AG08396 (cell line): Measurements from ENCODE around the gene PTPRG.

ENCODE experiments used
- DNase-seq: peaks from one replicate; pipeline ENCODE4 v3.0.0; 2012; ENCODE audit warnings: low spot score, mixed read lengths

PTPRG gene

DNA sequence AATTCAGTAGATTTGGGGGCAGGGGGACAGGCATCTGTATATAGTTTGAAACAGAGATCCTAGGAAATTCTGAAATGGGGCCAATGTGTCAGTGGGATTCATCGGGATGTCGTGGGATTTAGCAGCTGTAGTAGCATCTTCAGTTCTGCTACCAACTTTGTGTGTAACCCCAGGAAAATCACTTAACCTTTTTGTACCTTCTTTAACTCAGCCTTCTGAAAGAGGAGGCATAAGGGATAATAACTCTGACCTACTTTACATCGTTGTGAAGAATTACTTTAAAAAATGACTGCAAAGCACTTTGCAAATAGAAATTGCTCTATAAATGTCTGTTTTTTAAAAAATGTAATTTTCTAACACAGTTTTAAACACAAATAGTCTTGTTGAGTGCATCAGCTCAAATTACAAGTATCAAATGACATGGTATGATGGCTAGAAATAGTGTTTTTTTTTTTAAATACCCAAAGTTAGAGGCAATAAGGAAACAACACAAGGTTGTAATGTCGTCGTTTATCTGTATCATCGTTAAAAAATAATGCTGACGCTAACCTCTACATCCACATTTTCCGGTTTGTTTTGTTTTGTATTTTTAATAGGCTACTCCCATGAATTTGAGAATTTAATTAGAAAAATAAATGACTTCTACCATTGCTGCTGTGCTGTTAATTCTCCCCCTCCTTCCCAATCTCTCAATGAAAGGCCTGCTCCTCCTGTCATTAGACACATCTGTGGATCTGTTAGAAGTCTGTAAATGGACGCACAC lies 338.5 kb downstream of the PTPRG start:
- DNase-seq: no peak

DNA sequence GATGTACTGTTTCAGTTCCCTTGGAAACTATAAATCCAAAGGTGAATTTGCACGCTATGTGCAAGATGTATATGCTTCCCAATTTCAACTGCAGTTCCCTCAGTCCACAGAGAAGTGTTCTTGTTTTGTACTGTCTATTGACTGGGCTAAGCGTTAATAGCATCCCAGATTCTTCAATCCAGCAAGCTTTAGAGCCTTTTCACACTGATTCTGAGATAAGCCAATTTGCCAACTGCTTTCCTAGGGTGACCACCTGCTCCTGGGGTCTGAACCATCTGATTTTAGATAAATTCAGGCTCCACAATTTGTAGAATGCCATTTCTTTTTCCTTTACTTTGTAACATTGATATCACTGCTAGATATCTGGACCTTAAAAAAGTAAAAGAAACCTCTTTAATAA lies 340.1 kb downstream of the PTPRG start:
- no peak for DNase-seq

DNA sequence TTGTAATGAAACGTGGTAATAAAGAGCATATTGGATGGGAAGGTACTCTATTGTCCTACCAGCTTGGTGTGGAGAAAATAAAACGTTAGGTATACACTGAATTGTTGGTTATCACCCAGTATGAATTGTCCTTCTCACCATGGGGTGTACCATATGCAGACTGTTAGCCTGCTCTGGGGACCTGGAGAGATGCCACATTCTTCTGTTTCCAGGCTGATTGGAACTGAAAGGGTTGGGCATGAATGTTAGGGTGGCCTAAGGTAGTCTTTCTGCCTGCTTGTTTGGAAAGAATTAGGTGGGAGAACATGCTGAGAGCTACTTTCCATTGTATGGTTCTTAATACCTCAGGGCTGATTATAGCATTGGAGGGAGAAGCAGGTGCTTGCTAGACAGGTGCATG lies 340.6 kb downstream of the PTPRG start:
- DNase-seq: no peak

DNA sequence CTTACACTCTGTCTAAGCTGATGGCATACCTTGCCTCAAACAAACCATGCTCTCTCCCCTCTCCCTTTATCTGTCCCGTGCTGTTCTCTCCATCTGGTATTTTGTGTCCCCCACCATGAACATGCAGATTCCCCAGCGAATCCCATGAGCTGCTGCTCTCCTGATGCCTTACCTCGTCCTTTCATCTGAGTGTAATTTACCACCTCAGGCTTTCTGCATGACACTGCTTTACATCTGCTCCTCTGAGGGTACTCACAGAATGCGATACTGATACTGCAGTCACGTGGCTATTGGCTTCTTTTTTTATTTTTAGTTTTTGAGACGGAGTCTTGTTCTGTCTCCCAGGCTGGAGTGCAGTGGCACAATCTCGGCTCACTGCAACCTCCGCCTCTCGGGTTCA lies 341.7 kb downstream of the PTPRG start:
- DNase-seq: no peak

DNA sequence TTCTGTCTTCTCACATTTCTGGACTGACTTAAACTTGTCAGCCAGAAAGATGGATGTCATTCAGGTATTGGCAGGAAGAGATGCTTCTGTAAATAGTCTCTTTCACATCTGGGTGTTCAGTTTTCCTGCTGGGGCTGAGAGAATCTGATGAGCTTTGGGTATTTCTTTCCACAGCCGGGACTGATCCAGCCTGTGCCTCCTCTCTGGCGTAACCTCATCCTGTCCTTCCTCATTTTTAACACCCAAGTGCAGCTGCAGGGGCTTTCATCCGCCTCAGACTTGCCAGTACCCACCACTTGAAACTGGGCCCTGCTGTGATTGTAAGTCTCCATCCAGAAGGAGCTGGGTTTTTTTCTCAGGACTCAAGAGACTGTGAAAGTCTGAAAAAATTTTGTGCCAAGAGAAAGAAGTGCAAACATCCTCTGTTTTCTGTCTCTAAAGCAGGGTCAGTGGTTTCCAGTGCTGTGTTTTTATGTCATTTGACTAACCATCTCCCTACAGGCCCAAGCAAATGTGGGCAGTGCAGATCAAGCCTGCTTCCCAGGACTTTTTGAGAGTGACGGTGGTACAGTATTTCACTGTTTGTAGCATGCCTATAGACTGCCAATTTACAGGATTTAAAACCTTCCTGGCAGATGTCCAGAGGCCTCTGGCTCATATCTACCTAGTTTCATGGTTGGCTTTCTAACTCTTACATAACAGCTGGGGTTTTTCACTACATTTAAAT lies 342.7 kb downstream of the PTPRG start:
- DNase-seq: no peak

DNA sequence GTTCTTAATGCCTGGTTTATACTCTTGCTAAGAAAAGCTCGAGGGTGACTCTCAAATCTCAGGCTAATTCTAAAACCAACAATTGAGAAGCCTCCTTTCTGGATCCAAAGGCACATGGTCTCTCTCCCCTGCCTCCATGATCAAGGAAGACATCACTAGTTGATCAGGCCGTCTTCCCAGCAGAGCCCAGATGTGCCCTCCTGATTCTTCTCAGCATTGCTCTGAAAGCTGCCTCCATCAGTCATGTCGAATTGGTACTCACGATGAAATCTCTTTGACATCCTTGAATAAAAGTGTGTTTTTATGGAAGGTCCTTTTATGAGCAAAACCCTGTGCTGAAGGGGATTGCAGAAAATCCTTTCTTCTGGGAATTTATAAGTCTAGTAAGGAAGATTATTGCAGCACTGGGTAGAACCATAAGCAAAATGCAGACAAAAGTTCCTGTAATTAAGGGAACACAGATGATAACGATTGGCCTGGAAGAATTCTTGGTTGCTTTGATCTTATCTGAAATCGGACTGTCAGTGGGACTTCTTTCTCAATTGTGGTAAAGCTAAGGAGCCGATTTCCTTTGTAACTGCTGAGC lies 345.9 kb downstream of the PTPRG start:
- no peak for DNase-seq

DNA sequence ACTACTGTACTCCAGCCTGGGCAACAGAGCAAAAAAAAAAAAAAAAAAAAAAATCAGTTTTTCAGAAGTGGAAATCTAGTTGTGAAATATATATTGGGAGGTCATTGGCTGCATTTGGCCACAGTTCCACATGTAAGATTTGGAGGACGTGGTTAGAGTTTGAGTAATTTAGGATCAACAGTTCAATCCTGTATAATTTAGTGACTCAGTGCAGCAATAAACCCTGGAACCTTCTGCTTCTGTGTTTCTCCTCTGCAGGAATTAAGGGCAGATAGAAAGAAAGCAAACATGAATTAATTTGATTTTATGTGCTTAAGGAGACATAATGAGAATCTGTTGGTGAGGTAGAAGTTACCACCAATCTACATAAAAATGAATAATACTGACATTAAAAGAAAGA lies 347.0 kb downstream of the PTPRG start:
- peak; percentile 22 for DNase-seq

DNA sequence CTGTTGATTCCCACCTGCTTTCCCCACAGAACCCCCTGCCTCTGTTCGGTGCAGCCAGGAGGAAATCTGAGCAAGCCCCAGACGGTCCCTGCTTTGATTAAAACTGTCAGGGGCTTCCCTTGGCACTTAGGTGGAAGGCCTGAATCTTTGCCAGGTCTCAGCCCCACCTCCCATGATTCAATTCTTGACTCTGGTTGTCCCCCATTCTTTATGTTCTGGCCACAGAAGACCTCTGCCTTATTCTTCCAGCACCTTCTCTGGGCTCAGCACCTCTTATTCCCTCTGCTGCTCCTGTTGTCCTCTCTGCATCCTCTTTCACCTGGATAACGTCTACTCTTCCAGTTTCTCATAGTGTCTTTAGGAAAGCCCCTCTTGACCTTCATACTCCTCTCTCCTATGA lies 349.4 kb downstream of the PTPRG start:
- DNase-seq: no peak

DNA sequence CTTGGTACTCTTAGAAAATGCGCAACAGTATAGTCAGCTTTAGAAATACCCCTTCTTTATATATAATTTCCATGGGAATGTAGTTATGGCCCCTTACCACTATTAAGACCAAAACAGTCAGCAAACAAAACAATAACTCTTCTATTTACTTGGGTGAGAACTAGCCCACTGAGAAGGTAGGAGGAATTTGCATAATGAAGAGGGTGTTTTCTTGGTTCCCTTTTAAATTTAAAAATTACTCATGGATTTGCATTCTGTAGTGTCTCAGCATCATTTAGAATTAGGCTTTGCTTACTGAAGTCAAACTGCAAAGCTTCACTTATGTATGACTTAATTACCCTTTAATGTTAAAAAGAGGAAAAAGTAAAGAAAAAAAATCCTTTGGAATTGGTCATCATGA lies 350.8 kb downstream of the PTPRG start:
- no peak for DNase-seq

DNA sequence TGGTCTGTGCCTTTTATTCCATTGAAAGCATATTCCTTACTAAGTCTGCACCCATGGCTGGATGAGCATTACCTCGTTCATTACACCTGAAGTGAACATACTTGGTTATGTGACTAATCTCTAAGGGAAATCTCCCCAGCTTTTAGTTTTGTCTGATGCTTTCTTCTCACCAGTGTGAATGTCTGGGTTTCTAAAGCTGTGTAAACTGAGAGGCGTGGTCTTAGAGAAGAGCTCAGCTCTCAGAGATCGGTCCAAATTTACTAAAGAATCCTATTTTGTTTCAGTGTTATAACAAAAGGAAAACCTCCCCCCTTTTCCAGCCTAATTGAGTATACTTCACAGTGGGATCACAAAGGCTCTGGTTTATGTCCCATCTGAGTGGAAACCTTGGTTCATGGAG lies 352.3 kb downstream of the PTPRG start:
- no peak for DNase-seq

DNA sequence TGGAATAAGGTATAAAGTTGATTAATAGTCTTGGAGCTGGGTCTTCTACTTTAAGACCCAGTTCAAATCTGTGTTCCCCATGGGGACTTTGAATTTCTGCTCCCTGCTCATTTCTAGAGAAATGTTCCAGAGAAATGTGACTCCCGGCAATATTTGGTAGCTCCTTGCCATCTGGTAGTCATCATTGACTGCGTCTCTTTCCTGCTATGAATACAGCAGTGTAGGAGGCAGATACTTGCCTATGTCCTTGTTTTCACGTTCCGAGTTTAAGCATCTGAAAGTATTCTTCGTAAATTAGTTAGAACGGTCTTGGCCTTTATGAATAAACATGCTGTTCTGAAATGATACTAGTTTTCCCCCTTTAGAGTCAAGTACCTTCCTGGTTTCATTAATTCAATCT lies 352.9 kb downstream of the PTPRG start:
- no peak for DNase-seq

DNA sequence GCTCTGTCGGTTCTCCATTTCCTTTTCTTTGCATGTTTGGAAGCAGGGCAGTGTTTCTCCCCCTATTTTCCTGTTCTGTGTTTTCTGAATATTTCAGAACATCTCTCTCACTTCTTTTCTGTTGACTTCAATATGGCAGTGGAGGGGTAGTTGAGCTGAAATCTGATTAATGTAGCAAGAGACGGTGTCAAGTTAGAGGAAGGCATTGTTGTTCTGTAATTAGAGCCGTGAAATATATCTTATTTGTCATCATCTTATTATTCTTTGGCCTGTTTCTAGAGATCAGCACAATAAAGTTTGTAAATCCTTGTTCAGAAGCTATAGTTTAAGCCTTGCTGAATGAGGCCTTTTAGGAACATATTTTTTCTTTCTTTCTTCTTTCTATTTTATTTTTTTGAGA lies 353.9 kb downstream of the PTPRG start:
- no peak for DNase-seq

DNA sequence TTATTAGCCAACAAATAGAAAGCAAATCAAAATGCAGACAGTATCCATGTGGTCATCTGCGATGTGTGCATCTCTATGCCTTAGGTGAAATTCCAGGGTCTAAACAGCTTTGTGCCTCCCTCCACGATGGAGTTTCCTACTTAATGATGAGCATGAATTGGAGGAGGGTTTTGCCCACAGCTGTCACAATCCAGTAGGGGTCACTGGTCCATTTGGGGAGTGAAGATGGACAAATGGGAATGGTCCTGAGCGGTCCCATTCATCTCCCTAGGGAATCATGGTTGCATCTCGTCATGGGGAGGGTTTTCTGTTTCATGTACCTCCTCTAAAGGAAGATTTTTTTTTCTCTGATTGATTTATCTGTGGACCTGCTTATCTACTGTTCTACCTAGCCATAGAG lies 358.0 kb downstream of the PTPRG start:
- DNase-seq: no peak

DNA sequence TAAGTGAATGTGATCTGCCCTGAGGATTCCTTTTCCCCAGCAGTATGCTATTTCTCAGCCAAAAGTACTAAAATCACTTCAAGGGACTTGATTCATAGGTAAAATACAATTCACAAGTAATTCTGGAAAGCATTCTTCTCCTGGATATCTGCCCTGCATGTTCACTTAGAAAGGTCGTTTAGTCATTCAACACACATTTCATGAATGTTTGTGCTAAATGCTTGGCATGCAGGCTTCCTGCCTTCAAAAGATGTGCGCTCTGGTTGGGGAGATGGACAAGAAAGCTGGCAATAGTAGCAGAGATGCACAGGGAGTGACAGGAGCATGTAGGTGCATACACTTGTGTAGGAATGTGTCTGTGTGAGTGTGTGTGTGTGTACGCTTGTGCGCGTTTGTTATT lies 360.7 kb downstream of the PTPRG start:
- no peak for DNase-seq

DNA sequence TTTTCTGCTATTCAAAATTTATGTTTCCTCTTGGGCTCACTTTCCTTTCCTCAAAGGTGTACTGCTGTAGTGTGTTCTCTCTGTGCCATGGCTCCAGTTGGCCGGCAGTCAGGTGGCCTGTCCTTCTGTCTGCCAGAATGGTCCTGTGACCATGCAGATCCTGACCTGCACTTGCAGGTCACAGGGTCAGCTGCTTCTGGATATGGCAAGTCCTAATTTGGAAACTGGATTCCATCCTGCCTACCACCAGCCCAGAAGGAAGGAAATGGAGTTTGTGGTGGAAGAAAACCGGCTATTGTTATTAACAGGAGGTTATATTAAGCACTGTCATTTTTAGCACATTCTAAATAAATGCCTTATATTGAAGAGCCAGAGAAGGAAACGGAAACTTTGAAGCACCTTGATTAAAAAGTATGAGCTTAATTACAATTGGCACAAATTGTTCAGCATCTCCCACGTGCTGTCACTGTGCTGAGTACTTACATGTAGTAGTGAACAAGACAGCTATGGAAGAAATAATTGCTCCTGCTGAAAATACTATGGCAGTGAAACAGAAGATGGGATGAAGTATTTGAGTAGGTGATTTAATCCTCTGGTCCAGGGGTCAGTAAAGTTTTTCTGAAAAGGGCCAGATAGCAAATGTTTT lies 362.8 kb downstream of the PTPRG start:
- DNase-seq: no peak

DNA sequence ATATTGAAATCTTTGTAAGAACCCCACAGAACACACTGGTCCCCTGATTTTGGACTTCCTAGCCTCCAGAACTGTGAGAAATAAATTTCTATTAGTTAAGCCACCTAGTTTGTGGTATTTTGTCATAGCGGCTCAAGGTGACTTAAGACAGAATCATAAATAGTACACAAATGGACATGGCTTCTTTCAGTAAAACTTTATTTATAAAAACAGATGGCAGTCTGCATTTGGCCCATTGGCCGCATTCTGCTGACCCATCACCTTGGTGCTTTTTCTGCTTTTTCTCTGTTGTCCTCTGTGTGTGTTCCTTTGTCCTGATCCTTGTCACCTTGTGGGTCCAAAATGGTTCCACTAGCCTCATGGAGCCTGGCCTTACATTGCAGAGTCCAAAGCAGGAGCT lies 363.6 kb downstream of the PTPRG start:
- no peak for DNase-seq

DNA sequence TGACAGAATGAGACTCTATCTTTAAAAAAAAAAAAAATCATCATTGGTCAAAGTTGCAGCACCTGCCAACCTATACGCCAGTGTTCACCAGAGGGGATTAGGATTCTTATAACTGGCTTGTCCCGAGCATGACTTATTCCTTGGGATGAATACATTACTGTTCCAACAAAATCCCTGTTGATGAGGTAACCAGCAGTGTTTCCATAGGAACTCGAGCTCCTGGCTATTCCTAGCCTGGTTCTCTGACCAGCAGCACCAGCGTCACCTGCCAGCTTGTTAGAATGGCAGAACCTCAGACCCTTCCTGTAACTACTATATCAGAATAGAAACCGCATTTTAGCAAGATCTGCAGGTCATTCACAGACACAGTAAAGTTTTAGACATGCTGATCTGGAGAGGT lies 364.4 kb downstream of the PTPRG start:
- no peak for DNase-seq

DNA sequence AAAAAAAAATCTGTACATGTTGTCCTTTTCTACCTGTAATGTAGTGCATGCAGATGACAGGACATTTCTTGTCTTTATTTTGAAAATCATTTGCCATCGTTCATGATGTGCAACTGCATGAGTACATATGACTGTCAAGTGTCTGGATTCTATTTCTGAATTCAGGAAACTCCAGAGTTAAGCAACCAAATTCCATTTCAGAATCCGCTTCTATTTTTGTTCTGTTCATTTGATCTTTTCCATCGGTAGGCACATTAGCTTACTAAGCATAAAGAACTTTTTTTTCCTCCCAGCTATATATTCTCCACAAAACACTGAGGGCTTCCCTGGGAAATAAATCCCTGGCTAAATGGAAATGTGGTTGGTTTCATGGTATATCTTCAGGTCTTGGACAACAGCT lies 365.6 kb downstream of the PTPRG start:
- peak; percentile 30 for DNase-seq

DNA sequence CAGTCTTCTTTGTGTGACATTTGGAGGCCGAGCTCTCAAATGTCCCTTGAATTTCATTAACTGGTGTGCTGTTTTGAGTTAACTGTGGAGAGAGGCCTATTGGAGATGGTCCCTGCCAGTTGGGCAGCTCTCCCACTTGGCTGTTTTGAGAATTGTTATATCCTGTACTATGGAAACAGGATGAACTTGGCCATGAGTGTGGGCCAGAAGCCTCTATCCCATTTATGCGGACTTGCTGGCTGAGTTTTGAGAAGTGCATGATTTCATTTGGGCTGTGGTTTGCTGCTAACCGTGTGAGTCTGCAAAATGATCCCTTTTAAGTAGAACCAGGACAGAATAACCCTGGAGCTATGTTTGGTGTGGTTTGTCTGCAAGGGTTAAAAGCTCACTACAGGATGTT lies 366.0 kb downstream of the PTPRG start:
- peak; percentile 55 for DNase-seq

DNA sequence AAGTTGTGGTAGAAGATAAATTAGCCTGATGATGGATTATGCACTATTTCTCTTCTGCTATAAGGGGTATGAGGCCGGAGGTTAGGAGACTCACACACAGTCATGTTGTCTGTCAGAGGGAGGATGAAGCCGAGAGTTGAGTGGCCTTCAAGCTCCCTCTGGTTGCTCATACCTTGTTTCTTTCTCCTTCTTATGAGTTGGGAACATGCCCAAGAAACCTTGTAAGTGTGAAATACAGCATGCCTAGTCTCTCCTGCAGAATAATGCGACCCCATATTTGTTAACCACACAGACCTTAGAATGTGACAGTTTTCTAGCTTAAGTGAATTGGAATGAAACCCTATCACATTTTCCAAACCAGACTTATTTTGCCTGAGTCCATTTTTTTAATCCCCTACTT lies 366.7 kb downstream of the PTPRG start:
- DNase-seq: no peak

DNA sequence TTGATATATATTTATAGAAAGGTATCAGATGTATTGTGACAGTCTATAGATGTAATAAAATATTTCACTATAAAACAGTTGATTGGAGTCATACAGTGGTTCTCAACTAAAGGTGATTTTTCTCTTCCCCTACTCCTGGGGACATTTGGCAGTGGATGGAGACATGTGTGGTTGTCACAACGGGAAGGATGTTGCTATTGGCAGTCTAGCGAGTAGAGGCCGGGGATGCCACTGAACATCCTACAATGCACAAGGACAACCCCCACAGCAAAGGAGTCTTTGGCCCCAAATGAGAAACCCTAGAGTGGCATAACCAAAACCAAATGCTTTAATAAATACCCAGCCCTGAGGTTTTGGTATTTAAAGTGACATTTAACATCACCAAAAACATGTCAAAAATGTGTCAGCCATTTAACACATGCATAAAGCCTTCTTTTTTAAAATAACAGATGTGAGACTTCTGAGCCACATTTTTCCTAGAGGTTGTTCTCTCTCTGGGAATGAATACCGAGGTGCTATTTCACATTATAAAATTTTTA lies 367.5 kb downstream of the PTPRG start:
- DNase-seq: no peak

DNA sequence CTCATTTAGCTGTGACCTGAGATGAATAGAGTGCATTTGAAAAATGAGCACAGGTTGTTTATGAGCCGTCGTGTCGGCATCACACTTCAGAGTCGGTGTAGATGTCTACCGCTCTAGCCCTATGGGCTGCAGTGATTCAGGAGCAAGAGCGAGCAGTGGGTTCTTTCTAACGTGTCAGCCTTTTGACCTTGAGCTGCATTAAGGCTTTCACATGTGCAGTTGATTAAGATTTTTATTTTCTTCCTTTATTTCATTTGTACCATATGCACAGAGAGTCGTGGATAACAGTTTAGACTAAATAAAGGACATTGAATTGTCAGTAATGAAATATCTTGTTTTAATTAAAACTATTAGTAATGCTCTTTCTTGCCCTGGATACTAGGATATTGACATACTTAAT lies 368.2 kb downstream of the PTPRG start:
- no peak for DNase-seq

DNA sequence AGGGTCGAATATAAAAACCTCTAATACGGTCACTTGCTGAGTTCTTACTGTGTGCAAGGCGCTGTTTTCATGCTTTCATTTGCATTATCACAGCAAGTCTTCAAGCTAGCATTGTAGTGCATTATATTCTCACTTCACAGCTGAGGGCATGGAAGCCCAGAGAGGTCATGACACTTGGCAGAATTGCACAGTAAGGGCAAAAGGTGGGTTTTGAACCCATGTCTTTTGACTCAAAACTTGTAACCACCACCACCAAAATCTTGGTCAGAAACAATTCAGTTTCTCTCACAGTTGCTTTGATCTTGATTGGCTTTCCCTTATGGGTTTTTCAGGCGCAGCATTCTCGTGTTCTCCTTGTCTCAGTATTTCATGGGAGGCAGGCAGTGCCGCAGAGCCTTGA lies 371.1 kb downstream of the PTPRG start:
- DNase-seq: no peak
